Panc1 (cell line): ENCODE results near the gene NOX3.

Source experiments
- CTCF ChIP-seq: fragments of 450-650 bp; IDR thresholded peaks from 2 replicates; pipeline ENCODE4 v1.5.1; 2017; ENCODE audit warnings: mild to moderate bottlenecking
- POLR2AphosphoS5 ChIP-seq: IDR thresholded peaks from 2 replicates; pipeline ENCODE4 v1.6.1; 2012; ENCODE audit warnings: mild to moderate bottlenecking, low read depth, low read length, moderate library complexity
- SIN3A ChIP-seq: IDR thresholded peaks from 2 replicates; pipeline ENCODE4 v1.6.1; 2012; ENCODE audit warnings: low read depth, mild to moderate bottlenecking, low read length, moderate library complexity, borderline replicate concordance; ENCODE audit not compliant: insufficient read depth

GRCh38 chr6:155387481-155387880 is 68.2 kb downstream of the NOX3 start:
- TF ChIP-seq CTCF (no peak), POLR2AphosphoS5 (no peak), SIN3A (no peak)
